Caco-2 (cell line): ENCODE measurements around the gene OR52B6. TPM values are rescaled to one million over a fixed set of nuclear protein-coding genes. Genes with fewer than 3 reads are reported as not detected.

Experiments
- BruUV-seq: library from RNA; stranded (reverse); fragments of 400-500 nt; replicated peaks from 2 replicates; lab custom pipeline; 2021; lab: Mats Ljungman, UMichigan
- CTCF ChIA-PET: fragments of 300-600 bp; sonication (Branson Sonifier 250); formaldehyde crosslinking; loops from one replicate; lab custom pipeline; 2022; ENCODE audit warnings: antibody characterized with exemption; lab: Charles Lee
- POLR2A ChIA-PET: fragments of 300-600 bp; sonication (Branson Sonifier 250); formaldehyde crosslinking; loops from one replicate; lab custom pipeline; 2022; ENCODE audit warnings: antibody characterized with exemption; lab: Charles Lee
- DNase-seq, 2 experiments: peaks; one replicate each; pipeline versions ENCODE4 v3.0.0 to v3.0.0-alpha.2; 2020 to 2022
- H3K27me3 ChIP-seq: replicated peaks from 2 replicates; pipeline ENCODE4 v1.6.0; 2011; ENCODE audit warnings: low read length; ENCODE audit not compliant: control insufficient read depth, insufficient read depth
- H3K36me3 ChIP-seq: 2 replicates; pipeline ENCODE4 v1.5.1; 2011; ENCODE audit warnings: low read length; ENCODE audit not compliant: control insufficient read depth, insufficient read depth
- H3K4me1 ChIP-seq: fragments of 250-450 bp; sonication (Bioruptor Pico); 2 replicates; pipeline ENCODE4 v1.5.1; 2020; ENCODE audit warnings: mild to moderate bottlenecking
- H3K4me3 ChIP-seq: 2 replicates; pipeline ENCODE4 v1.5.1; 2011; ENCODE audit warnings: low read depth, mild to moderate bottlenecking, control low read depth, low read length
- H3K9me3 ChIP-seq: fragments of 250-450 bp; sonication (Bioruptor Pico); 2 replicates; pipeline ENCODE4 v1.5.1; 2020; ENCODE audit warnings: mild to moderate bottlenecking, moderate library complexity
- H3K27ac Mint-ChIP-seq: one replicate; pipeline ENCODE4 v1.8.0; 2022; ENCODE audit warnings: mixed read lengths; ENCODE audit not compliant: unreplicated experiment
- H3K27me3 Mint-ChIP-seq: one replicate; pipeline ENCODE4 v1.8.0; 2022; ENCODE audit warnings: mixed read lengths; ENCODE audit not compliant: insufficient read depth, unreplicated experiment
- H3K36me3 Mint-ChIP-seq: one replicate; pipeline ENCODE4 v1.8.0; 2022; ENCODE audit warnings: mild to moderate bottlenecking, mixed read lengths; ENCODE audit not compliant: insufficient read depth, unreplicated experiment
- H3K4me1 Mint-ChIP-seq: one replicate; pipeline ENCODE4 v1.8.0; 2022; ENCODE audit warnings: low read depth, mixed read lengths; ENCODE audit not compliant: unreplicated experiment
- H3K4me3 Mint-ChIP-seq: one replicate; pipeline ENCODE4 v1.8.0; 2022; ENCODE audit warnings: mild to moderate bottlenecking, moderate library complexity, mixed read lengths; ENCODE audit not compliant: unreplicated experiment
- H3K9me3 Mint-ChIP-seq: one replicate; pipeline ENCODE4 v1.8.0; 2022; ENCODE audit warnings: mixed read lengths; ENCODE audit not compliant: unreplicated experiment
- intact Hi-C: fragments of 100-400 bp; cut with micrococcal nuclease; formaldehyde crosslinking; loops from one replicate; pipeline ENCODE4 v1.10.0; 2022; ENCODE audit not compliant: unreplicated experiment
- total RNA-seq: library from RNA; stranded (reverse); gene quantifications from 2 replicates; pipeline ENCODE4 v1.2.3, GENCODE V29; 2022
- TF ChIP-seq, protein P1 (sequence below), 2 experiments: fragments of 200-600 bp in 1 of 2; IDR thresholded peaks; 1 replicate in 1 of 2; 2 replicates in 1 of 2; pipeline versions ENCODE4 v1.5.1 to v1.8.0; 2011 to 2022; ENCODE audit warnings: antibody characterized with exemption in 1 of 2, control low read depth in 1 of 2, inconsistent platforms in 1 of 2, low read depth in 1 of 2, low read length in 1 of 2, mild to moderate bottlenecking in 1 of 2, moderate library complexity in 1 of 2; ENCODE audit not compliant: insufficient read depth in 1 of 2, severe bottlenecking in 1 of 2, unreplicated experiment in 1 of 2

OR52B6 gene
- total RNA-seq, 1 experiment from 2014 or later = not detected

DNA sequence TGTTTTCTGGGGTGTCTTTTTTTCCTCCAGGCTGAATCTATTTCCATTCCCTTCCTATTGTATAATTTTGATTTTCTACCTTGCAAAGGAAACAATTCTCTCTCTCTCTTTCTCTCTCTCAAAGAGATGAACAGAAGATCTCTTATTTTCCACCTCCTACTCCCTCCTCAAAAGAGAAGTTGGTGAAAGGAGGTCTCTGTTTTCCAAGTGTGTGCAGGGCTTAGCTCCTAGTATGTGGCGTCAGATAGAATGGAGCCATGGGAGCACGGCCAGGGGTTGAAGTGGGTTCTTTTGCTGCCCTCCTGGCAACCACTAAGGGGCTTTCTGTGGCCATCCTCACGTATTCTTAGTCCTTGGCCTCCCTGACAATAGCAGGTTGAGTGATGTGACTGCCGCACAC is 44.6 kb downstream of the OR52B6 start:
- Mint-ChIP-seq H3K4me3 (peak overlapping the region; percentile 75), H3K27ac (peak overlapping the region; percentile 76), H3K36me3 (peaks cover 5% of the 10 kb centered on the region), H3K27me3 (no peaks in the 10 kb centered on the region), H3K4me1 (peaks cover 35% of the 10 kb centered on the region), H3K9me3 (peaks cover 3% of the 10 kb centered on the region)
- no peak for DNase-seq
- Histone ChIP-seq H3K4me1 (peaks cover 48% of the 10 kb centered on the region), H3K27me3 (no peaks in the 10 kb centered on the region), H3K9me3 (no peaks in the 10 kb centered on the region), H3K36me3 (no peaks in the 10 kb centered on the region), H3K4me3 (peak overlapping the region; percentile 32)
- BruUV-seq = no TSS peak
- TF ChIP-seq, protein P1, sequence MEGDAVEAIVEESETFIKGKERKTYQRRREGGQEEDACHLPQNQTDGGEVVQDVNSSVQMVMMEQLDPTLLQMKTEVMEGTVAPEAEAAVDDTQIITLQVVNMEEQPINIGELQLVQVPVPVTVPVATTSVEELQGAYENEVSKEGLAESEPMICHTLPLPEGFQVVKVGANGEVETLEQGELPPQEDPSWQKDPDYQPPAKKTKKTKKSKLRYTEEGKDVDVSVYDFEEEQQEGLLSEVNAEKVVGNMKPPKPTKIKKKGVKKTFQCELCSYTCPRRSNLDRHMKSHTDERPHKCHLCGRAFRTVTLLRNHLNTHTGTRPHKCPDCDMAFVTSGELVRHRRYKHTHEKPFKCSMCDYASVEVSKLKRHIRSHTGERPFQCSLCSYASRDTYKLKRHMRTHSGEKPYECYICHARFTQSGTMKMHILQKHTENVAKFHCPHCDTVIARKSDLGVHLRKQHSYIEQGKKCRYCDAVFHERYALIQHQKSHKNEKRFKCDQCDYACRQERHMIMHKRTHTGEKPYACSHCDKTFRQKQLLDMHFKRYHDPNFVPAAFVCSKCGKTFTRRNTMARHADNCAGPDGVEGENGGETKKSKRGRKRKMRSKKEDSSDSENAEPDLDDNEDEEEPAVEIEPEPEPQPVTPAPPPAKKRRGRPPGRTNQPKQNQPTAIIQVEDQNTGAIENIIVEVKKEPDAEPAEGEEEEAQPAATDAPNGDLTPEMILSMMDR (IDR thresholded peaks at IDR 0.05; ENCODE audit: insufficient read depth in 1 of 2, low read depth in 1 of 2, low read length in 1 of 2, severe bottlenecking in 1 of 2, unreplicated experiment in 1 of 2) = no peak
- intact Hi-C loops = no loop called here
- ChIA-PET CTCF (no interaction called here), POLR2A (no interaction called here)

DNA sequence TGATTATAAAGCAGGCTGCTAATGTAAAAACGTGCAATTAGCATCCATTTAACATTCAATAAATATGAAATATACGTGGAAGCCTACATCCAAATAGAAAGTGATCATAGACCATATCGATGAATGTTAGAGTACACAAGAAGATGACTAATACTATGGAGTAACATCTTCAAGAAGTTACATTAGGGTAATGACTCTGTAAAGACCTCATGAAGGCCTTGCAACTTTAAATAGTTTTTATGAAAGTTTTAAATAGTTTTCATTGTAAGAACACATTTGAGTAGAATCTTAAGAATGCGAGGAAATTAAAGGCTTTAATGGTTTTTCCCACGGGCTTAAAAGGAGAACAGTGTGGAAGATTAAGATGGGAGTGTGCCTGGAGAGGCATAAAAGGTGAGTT is 45.5 kb downstream of the OR52B6 start:
- CTCF ChIA-PET = no interaction called here

DNA sequence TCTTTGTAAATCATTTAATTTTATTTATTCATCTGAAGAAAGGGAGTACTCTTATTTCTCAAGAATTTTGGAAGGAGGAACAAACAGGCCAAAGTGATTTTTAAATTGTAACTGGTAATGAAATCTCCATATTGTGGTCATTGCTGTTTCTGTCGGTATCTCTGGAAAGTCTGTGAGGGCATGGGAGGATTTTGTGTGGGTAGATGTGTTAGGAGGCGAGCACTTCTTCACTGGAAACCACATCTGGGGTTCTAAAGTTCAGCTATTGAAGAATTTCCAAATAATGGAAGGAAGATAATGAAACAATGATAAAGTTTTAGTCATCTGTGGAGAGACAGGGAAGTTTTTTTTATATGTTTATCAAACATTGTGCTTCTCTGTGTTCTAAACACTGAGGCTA is 50.7 kb downstream of the OR52B6 start:
- TF ChIP-seq, protein P1 (IDR thresholded peaks at IDR 0.05; ENCODE audit: insufficient read depth in 1 of 2, low read depth in 1 of 2, low read length in 1 of 2, severe bottlenecking in 1 of 2, unreplicated experiment in 1 of 2) = no peak
- no peaks in the 10 kb centered on the region for H3K4me1 ChIP-seq
- no TSS peak for BruUV-seq
- Mint-ChIP-seq H3K27me3 (no peaks in the 10 kb centered on the region), H3K4me3 (no peak overlapping the region), H3K36me3 (peaks cover 4% of the 10 kb centered on the region), H3K9me3 (peaks cover 9% of the 10 kb centered on the region), H3K27ac (no peak overlapping the region), H3K4me1 (no peaks in the 10 kb centered on the region)
- no peaks in the 10 kb centered on the region for H3K36me3 ChIP-seq
- ChIA-PET POLR2A (no interaction called here), CTCF (no interaction called here)
- no peaks in the 10 kb centered on the region for H3K9me3 ChIP-seq
- no peak overlapping the region for H3K4me3 ChIP-seq
- DNase-seq = no peak
- no peaks in the 10 kb centered on the region for H3K27me3 ChIP-seq
- intact Hi-C loops = no loop called here

More for the DNA sequence above, 45.5 kb downstream of the OR52B6 start:
- no TSS peak for BruUV-seq
- intact Hi-C loops = no loop called here
- H3K9me3 Mint-ChIP-seq = peaks cover 9% of the 10 kb centered on the region
- Histone ChIP-seq H3K4me3 (no peak overlapping the region), H3K27me3 (no peaks in the 10 kb centered on the region), H3K9me3 (no peaks in the 10 kb centered on the region), H3K36me3 (no peaks in the 10 kb centered on the region), H3K4me1 (peaks cover 40% of the 10 kb centered on the region)
- TF ChIP-seq, protein P1 (IDR thresholded peaks at IDR 0.05; ENCODE audit: insufficient read depth in 1 of 2, low read depth in 1 of 2, low read length in 1 of 2, severe bottlenecking in 1 of 2, unreplicated experiment in 1 of 2) = no peak
- H3K4me3 Mint-ChIP-seq = peak overlapping the region; percentile 75
- H3K36me3 Mint-ChIP-seq = no peaks in the 10 kb centered on the region
- no peaks in the 10 kb centered on the region for H3K27me3 Mint-ChIP-seq
- H3K27ac Mint-ChIP-seq = peak overlapping the region; percentile 76
- peaks cover 26% of the 10 kb centered on the region for H3K4me1 Mint-ChIP-seq
- no peak for DNase-seq
- POLR2A ChIA-PET = no interaction called here

Other genes starting within 250 kb of the OR52B6 start
- gene OR51B5, start 237.4 kb upstream of the OR52B6 start, total RNA-seq = not detected in 2 replicates
- not detected in 2 replicates for gene OR51B6, start 229.4 kb upstream of the OR52B6 start, total RNA-seq
- gene OR51M1, start 197.1 kb upstream of the OR52B6 start, total RNA-seq = not detected in 2 replicates
- not detected in 2 replicates for gene OR51Q1, start 158.8 kb upstream of the OR52B6 start, total RNA-seq
- not detected in 2 replicates for gene OR51I1, start 139.4 kb upstream of the OR52B6 start, total RNA-seq
- gene OR51I2, start 131.6 kb upstream of the OR52B6 start, total RNA-seq = not detected in 2 replicates
- not detected in 2 replicates for gene OR52D1, start 92.2 kb upstream of the OR52B6 start, total RNA-seq
- gene UBQLN3, start 70.9 kb upstream of the OR52B6 start, total RNA-seq = not detected in 2 replicates
- gene UBQLNL, start 64.2 kb upstream of the OR52B6 start, total RNA-seq = not detected in 2 replicates
- gene OR52H1, start 32.3 kb upstream of the OR52B6 start, total RNA-seq = not detected in 2 replicates
- gene TRIM6, start 15.8 kb downstream of the OR52B6 start, total RNA-seq = 0.43 and 0.53 TPM in 2 replicates
- 4.3 and 4.7 TPM in 2 replicates for gene TRIM34, start 44.1 kb downstream of the OR52B6 start, total RNA-seq
- gene TRIM5, start 104.2 kb downstream of the OR52B6 start, total RNA-seq = 21.9 and 25.2 TPM in 2 replicates
- gene TRIM22, start 108.9 kb downstream of the OR52B6 start, total RNA-seq = 0.58 TPM in 1 of 2 replicates, not detected in the other
- not detected in 2 replicates for gene OR56B1, start 155.6 kb downstream of the OR52B6 start, total RNA-seq
- not detected in 2 replicates for gene OR52N4, start 173.4 kb downstream of the OR52B6 start, total RNA-seq
- not detected in 2 replicates for gene OR52N5, start 202.5 kb downstream of the OR52B6 start, total RNA-seq
- not detected in 2 replicates for gene OR52N1, start 210.4 kb downstream of the OR52B6 start, total RNA-seq
- gene OR52N2, start 228.0 kb downstream of the OR52B6 start, total RNA-seq = not detected in 2 replicates